Measurements from ENCODE around the gene CERCAM.

GRCh38 chr9:128459011-128459410 lies 38.4 kb downstream of the CERCAM start:
- TF ChIP-seq POLR2A (IDR thresholded peaks at IDR 0.05) (no peak), CTCF (IDR thresholded peaks at IDR 0.05) (no peak)

All from suprapubic skin (tissue), 3 donors.